Measurements from ENCODE around the gene RPS6KA2. TPM values are rescaled to one million over a fixed set of nuclear protein-coding genes. Genes with fewer than 3 reads are reported as not detected.

RPS6KA2 gene
- polyA plus RNA-seq, 1 donor (not counting 4 experiments of a cell fraction or from before 2014, with no cell fraction given), result 8.2 TPM

GRCh38 chr6:166575205-166575604 is 51.8 kb downstream of the RPS6KA2 start:
- no peak overlapping the region for H3K9ac ChIP-seq (ENCODE audit: control insufficient read depth, extremely low read depth, insufficient read depth, low read length)
- no peak overlapping the region for H2AFZ ChIP-seq (ENCODE audit: control insufficient read depth, low read length)
- H3K4me3 ChIP-seq (ENCODE audit: control insufficient read depth in 2 of 3, extremely low read depth in 1 of 3, insufficient read depth in 2 of 3, low read depth in 1 of 3, low read length in 3 of 3), result no peak overlapping the region
- no peaks in the 10 kb centered on the region for H3K36me3 ChIP-seq (ENCODE audit: control insufficient read depth in 2 of 2, extremely low read depth in 1 of 2, insufficient read depth in 2 of 2, low read length in 2 of 2)
- FAIRE-seq (no peak), DNase-seq (ENCODE audit: low read depth, low spot score) (no peak)
- H3K27me3 ChIP-seq (ENCODE audit: control insufficient read depth, extremely low read depth, insufficient read depth, low read length), result no peaks in the 10 kb centered on the region
- H3K4me2 ChIP-seq (ENCODE audit: control insufficient read depth, extremely low read depth, insufficient read depth, low read depth, low read length), result no peak overlapping the region
- dilution Hi-C loops (cut with MboI; ENCODE audit: extremely low pct_ligation_motif_present, low sequenced_read_pairs), result no loop called here
- H3K9me3 ChIP-seq (ENCODE audit: control insufficient read depth, low read depth, low read length), result no peaks in the 10 kb centered on the region
- TF ChIP-seq EZH2 (IDR thresholded peaks at IDR 0.05; ENCODE audit: low read length), result no peak
- no peak for TF ChIP-seq CTCF (optimal IDR thresholded peaks at IDR 0.05 in 1 of 3, IDR thresholded peaks at IDR 0.05 in 1 of 3, conservative IDR thresholded peaks at IDR 0.05 in 1 of 3; ENCODE audit: extremely low read depth in 1 of 3, insufficient read depth in 2 of 3, low read length in 3 of 3)
- no peaks in the 10 kb centered on the region for H3K9me1 ChIP-seq (ENCODE audit: control insufficient read depth, extremely low read depth, insufficient read depth, low read length)
- H4K20me1 ChIP-seq (ENCODE audit: control insufficient read depth, extremely low read depth, insufficient read depth, low read length), result no peaks in the 10 kb centered on the region
- no peak overlapping the region for H3K27ac ChIP-seq (ENCODE audit: control insufficient read depth, insufficient read depth, low read length)
- no peaks in the 10 kb centered on the region for H3K79me2 ChIP-seq (ENCODE audit: control insufficient read depth, insufficient read depth, low read length)
- H3K4me1 ChIP-seq (ENCODE audit: control insufficient read depth, extremely low read depth, insufficient read depth, low read length), result no peaks in the 10 kb centered on the region

- H3K4me1 ChIP-seq (ENCODE audit: control insufficient read depth, extremely low read depth, insufficient read depth, low read length), result no peaks in the 10 kb centered on the region
- no peak overlapping the region for H3K27ac ChIP-seq (ENCODE audit: control insufficient read depth, insufficient read depth, low read length)
- no peak overlapping the region for H3K4me3 ChIP-seq (ENCODE audit: control insufficient read depth in 2 of 3, extremely low read depth in 1 of 3, insufficient read depth in 2 of 3, low read depth in 1 of 3, low read length in 3 of 3)
- no peaks in the 10 kb centered on the region for H3K9me1 ChIP-seq (ENCODE audit: control insufficient read depth, extremely low read depth, insufficient read depth, low read length)
- FAIRE-seq (no peak), DNase-seq (ENCODE audit: low read depth, low spot score) (no peak)
- H3K4me2 ChIP-seq (ENCODE audit: control insufficient read depth, extremely low read depth, insufficient read depth, low read depth, low read length), result no peak overlapping the region
- dilution Hi-C loops (cut with MboI; ENCODE audit: extremely low pct_ligation_motif_present, low sequenced_read_pairs), result no loop called here
- H3K36me3 ChIP-seq (ENCODE audit: control insufficient read depth in 2 of 2, extremely low read depth in 1 of 2, insufficient read depth in 2 of 2, low read length in 2 of 2), result no peaks in the 10 kb centered on the region
- TF ChIP-seq CTCF (optimal IDR thresholded peaks at IDR 0.05 in 1 of 3, IDR thresholded peaks at IDR 0.05 in 1 of 3, conservative IDR thresholded peaks at IDR 0.05 in 1 of 3; ENCODE audit: extremely low read depth in 1 of 3, insufficient read depth in 2 of 3, low read length in 3 of 3) (no peak), EZH2 (IDR thresholded peaks at IDR 0.05; ENCODE audit: low read length) (no peak)
- no peaks in the 10 kb centered on the region for H3K27me3 ChIP-seq (ENCODE audit: control insufficient read depth, extremely low read depth, insufficient read depth, low read length)
- H2AFZ ChIP-seq (ENCODE audit: control insufficient read depth, low read length), result no peak overlapping the region
- no peak overlapping the region for H3K9ac ChIP-seq (ENCODE audit: control insufficient read depth, extremely low read depth, insufficient read depth, low read length)
- no peaks in the 10 kb centered on the region for H3K79me2 ChIP-seq (ENCODE audit: control insufficient read depth, insufficient read depth, low read length)
- H3K9me3 ChIP-seq (ENCODE audit: control insufficient read depth, low read depth, low read length), result no peaks in the 10 kb centered on the region
- H4K20me1 ChIP-seq (ENCODE audit: control insufficient read depth, extremely low read depth, insufficient read depth, low read length), result no peaks in the 10 kb centered on the region
Observed at GRCh38 chr6:166573511-166574216, 53.4 kb downstream of the RPS6KA2 start.
